Lower lobe of right lung (tissue), 2 donors: ENCODE results near the gene IL1RAPL2. TPM values are rescaled to one million over a fixed set of nuclear protein-coding genes. Genes with fewer than 3 reads are reported as not detected.

Experiments
- ATAC-seq, 2 donors: fragments of 200-7000 bp; cut with Tn5 transposase; one replicate each; pipeline ENCODE4 v1.9.1; 2020 to 2022; ENCODE audit warnings: mild to moderate bottlenecking in 2 of 2, moderate library complexity in 2 of 2
- DNase-seq: peaks from one replicate; pipeline ENCODE4 v3.0.0-alpha.2; 2020
- H3K27ac ChIP-seq: fragments of 200-600 bp; one replicate; pipeline ENCODE4 v1.8.0; 2022
- H3K27me3 ChIP-seq: fragments of 200-600 bp; one replicate; pipeline ENCODE4 v1.8.0; 2022; ENCODE audit warnings: low read depth
- H3K36me3 ChIP-seq: fragments of 200-600 bp; one replicate; pipeline ENCODE4 v1.8.0; 2022; ENCODE audit warnings: mild to moderate bottlenecking
- H3K4me1 ChIP-seq: fragments of 200-600 bp; one replicate; pipeline ENCODE4 v1.8.0; 2022
- H3K4me3 ChIP-seq: fragments of 200-600 bp; one replicate; pipeline ENCODE4 v1.8.0; 2022; ENCODE audit warnings: mild to moderate bottlenecking
- H3K9me3 ChIP-seq: fragments of 200-600 bp; one replicate; pipeline ENCODE4 v1.8.0; 2022
- intact Hi-C: fragments of 100-400 bp; cut with DNase I; formaldehyde crosslinking; loops from one replicate; pipeline ENCODE4 v1.11.0; 2022
- total RNA-seq: library from RNA; stranded (reverse); fragmentation: NEBNext Ultra II Directional; extraction: Animal tissue kit (Norgen Biotek cat#: 25700); gene quantifications from one replicate; pipeline ENCODE4 v1.2.1, GENCODE V29; 2021
- TF ChIP-seq, protein P1 (sequence below): fragments of 200-600 bp; IDR thresholded peaks from one replicate; pipeline ENCODE4 v1.8.0; 2022; ENCODE audit warnings: antibody characterized with exemption, mild to moderate bottlenecking
- donor health status: DM: no; HTN: yes; CAD: no; lungs with severe emphysema.

IL1RAPL2 gene
- total RNA-seq, 1 donor from 2014 or later = not detected

DNA sequence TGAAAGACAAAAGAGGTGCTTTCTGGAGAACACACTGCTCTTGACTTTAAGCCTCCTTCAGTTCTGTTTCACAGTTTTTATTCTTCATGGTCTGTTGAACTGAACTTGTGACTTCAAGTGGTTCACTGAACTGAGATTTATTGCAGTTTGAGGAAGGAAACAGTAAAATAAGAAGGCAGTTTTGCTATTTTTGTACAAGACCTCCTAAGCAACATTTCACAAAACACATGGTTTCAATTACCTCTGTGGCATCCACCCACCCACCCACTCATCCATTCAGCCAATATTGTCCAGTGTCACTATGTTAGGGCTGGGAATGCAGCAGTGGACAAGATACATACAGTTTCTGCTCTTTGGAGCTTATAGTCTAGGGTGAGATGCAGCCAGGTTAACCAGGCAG is 131.3 kb downstream of the IL1RAPL2 start:
- intact Hi-C loops = no loop called here
- ATAC-seq (no peak), DNase-seq (no peak)
- H3K27me3 ChIP-seq = no peaks in the 10 kb centered on the region
- H3K4me3 ChIP-seq = no peak overlapping the region
- TF ChIP-seq, protein P1, sequence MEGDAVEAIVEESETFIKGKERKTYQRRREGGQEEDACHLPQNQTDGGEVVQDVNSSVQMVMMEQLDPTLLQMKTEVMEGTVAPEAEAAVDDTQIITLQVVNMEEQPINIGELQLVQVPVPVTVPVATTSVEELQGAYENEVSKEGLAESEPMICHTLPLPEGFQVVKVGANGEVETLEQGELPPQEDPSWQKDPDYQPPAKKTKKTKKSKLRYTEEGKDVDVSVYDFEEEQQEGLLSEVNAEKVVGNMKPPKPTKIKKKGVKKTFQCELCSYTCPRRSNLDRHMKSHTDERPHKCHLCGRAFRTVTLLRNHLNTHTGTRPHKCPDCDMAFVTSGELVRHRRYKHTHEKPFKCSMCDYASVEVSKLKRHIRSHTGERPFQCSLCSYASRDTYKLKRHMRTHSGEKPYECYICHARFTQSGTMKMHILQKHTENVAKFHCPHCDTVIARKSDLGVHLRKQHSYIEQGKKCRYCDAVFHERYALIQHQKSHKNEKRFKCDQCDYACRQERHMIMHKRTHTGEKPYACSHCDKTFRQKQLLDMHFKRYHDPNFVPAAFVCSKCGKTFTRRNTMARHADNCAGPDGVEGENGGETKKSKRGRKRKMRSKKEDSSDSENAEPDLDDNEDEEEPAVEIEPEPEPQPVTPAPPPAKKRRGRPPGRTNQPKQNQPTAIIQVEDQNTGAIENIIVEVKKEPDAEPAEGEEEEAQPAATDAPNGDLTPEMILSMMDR = no peak
- no peaks in the 10 kb centered on the region for H3K36me3 ChIP-seq
- no peak overlapping the region for H3K27ac ChIP-seq
- H3K4me1 ChIP-seq = no peaks in the 10 kb centered on the region
- no peaks in the 10 kb centered on the region for H3K9me3 ChIP-seq

DNA sequence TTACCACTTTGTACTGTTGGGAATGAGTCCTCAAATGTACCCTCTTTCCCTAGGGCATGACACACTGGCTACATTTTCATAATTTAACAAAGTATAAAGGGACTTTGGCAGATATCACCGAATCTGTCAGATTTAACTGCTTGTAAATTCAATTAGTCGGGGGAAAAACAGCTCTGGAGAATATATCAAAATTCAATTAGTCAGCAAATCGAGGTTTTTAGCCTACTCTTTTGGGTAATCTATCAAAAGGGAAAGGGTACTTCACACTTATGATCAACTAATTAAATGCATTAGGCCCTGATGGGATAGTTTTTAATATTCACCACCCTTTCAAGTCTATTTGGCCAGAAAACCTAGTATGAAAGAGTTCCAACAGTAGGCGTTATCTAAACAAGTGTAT is 141.0 kb downstream of the IL1RAPL2 start:
- H3K27ac ChIP-seq = no peak overlapping the region
- H3K36me3 ChIP-seq = no peaks in the 10 kb centered on the region
- DNase-seq (no peak), ATAC-seq (no peak)
- no peaks in the 10 kb centered on the region for H3K4me1 ChIP-seq
- H3K4me3 ChIP-seq = no peak overlapping the region
- intact Hi-C loops = no loop called here
- TF ChIP-seq, protein P1 = no peak
- no peaks in the 10 kb centered on the region for H3K9me3 ChIP-seq
- H3K27me3 ChIP-seq = no peaks in the 10 kb centered on the region

DNA sequence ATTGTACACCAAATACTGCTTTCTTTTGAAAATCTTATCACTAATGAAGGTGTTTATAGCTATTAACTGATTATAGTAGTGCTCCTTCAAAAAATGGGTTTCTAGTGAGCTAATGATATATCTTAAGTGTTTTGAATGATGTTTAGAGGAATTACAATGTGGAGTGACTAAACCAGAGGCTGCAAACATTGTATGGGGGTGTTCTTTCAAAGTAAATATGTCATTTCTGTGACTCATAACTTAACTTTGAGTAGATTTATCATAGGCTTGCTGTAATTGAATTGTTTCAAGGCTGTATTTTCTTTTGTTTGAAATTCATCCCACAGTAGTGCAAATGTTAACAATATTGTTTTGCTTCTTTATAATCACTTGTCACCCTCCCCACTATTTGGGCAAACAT is 141.6 kb downstream of the IL1RAPL2 start:
- TF ChIP-seq, protein P1 = no peak
- Histone ChIP-seq H3K9me3 (no peaks in the 10 kb centered on the region), H3K36me3 (no peaks in the 10 kb centered on the region), H3K27ac (no peak overlapping the region), H3K4me3 (no peak overlapping the region), H3K27me3 (no peaks in the 10 kb centered on the region), H3K4me1 (no peaks in the 10 kb centered on the region)
- intact Hi-C loops = no loop called here
- DNase-seq (no peak), ATAC-seq (no peak)

DNA sequence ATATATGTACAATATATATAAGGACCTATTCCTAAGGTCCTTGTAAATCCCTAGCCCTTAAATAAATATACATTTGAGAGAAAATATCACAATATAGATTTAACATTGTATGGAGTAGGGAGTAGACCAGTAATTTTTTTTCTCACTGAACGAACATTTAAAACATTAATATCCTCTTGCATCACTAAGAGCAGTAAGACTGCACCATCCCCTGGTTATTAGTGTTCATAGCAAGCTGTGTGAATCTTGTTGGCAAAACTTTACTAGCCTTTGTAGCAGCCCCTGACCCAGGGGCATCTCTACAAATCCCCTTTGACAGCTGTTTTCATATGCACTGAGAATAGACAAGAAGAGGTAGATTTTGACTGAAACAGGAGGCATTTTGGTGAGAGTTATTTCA is 146.5 kb downstream of the IL1RAPL2 start:
- Histone ChIP-seq H3K4me3 (no peak overlapping the region), H3K9me3 (no peaks in the 10 kb centered on the region), H3K4me1 (no peaks in the 10 kb centered on the region), H3K27ac (no peak overlapping the region), H3K36me3 (no peaks in the 10 kb centered on the region), H3K27me3 (no peaks in the 10 kb centered on the region)
- ATAC-seq (no peak), DNase-seq (no peak)
- TF ChIP-seq, protein P1 = no peak
- intact Hi-C loops = no loop called here

DNA sequence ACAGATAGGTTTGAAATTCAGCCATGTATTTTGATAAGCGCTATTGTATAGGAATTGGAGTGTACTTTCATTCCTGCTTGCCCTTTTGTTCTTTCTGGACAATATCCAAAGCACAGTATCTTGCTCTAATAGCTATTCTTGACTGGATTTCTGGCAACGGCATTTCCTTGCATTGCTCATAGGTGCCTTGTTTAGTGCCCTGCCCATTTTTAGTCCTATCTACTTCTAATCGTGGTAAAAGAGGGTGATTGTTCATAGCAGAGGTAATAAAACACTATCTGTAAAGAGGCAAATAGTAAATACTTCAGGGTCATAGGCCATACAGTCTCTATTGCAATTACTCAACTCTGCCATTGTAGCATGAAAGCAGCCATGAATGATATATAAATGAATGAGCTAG is 155.9 kb downstream of the IL1RAPL2 start:
- Histone ChIP-seq H3K36me3 (no peaks in the 10 kb centered on the region), H3K27ac (no peak overlapping the region), H3K9me3 (no peaks in the 10 kb centered on the region), H3K4me1 (no peaks in the 10 kb centered on the region), H3K27me3 (no peaks in the 10 kb centered on the region), H3K4me3 (no peak overlapping the region)
- TF ChIP-seq, protein P1 = no peak
- intact Hi-C loops = no loop called here
- ATAC-seq = no peak
- DNase-seq = no peak

DNA sequence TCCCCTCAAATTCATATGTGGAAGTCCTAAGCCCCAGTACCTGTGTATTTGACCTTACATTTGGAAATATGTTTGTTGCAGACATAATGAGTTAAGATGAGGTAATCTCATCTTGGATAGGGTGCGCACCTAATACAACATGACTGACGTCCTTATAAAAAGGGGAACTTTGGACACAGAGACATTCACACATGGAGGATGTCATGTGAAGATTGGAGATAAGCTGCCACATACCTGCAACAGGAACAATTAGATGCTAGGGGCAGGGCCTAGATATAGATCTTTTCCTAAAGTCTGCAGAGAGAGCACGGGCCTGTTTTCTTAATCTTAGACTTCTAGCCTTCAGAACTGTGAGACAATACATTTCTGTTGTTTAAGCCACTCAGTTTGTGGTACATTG is 162.5 kb downstream of the IL1RAPL2 start:
- no peak for ATAC-seq
- DNase-seq = no peak
- H3K27ac ChIP-seq = no peak overlapping the region
- H3K36me3 ChIP-seq = no peaks in the 10 kb centered on the region
- H3K4me3 ChIP-seq = no peak overlapping the region
- H3K9me3 ChIP-seq = no peaks in the 10 kb centered on the region
- intact Hi-C loops = no loop called here
- H3K4me1 ChIP-seq = no peaks in the 10 kb centered on the region
- H3K27me3 ChIP-seq = no peaks in the 10 kb centered on the region
- TF ChIP-seq, protein P1 = no peak
